GM12878 (cell line): Measurements from ENCODE around the gene RAB3A. TPM values are rescaled to one million over a fixed set of nuclear protein-coding genes. Genes with fewer than 3 reads are reported as not detected.

Experiments used
- ATAC-seq: fragments of 200-7000 bp; cut with Tn5 transposase; 3 replicates; pipeline ENCODE4 v1.9.1; 2020; ENCODE audit warnings: mild to moderate bottlenecking, moderate library complexity
- BruUV-seq: library from RNA; stranded (reverse); fragments of 400-500 nt; replicated peaks from 2 replicates; lab custom pipeline; 2021; lab: Mats Ljungman, UMichigan
- CTCF ChIA-PET: fragments of 300-600 bp; sonication (Branson Sonifier 250); formaldehyde crosslinking; extraction: SDS; loops from one replicate; lab custom pipeline; 2021; ENCODE audit warnings: inconsistent platforms; lab: Yijun Ruan, JAX
- POLR2A ChIA-PET: fragments of 350-600 bp; formaldehyde crosslinking; extraction: SDS; loops from one replicate; lab custom pipeline; 2021; ENCODE audit warnings: inconsistent platforms; lab: Charles Lee
- RAD21 ChIA-PET: fragments of 300-600 bp; sonication (Branson Sonifier 250); formaldehyde crosslinking; loops from one replicate; lab custom pipeline; 2023; ENCODE audit warnings: antibody characterized with exemption; ENCODE audit not compliant: unreplicated experiment; lab: Charles Lee
- SMC1A ChIA-PET: fragments of 300-600 bp; sonication (Branson Sonifier 250); formaldehyde crosslinking; loops from one replicate; lab custom pipeline; 2023; ENCODE audit not compliant: unreplicated experiment, uncharacterized antibody; lab: Charles Lee
- DNase-seq: peaks from one replicate; pipeline ENCODE4 v3.0.0-alpha.2; 2011; ENCODE audit warnings: low read depth, low spot score
- FAIRE-seq: peaks from 3 replicates; lab custom pipeline; 2011; peaks lifted over from hg19 to GRCh38; lab: Jason Lieb, UNC
- H2AFZ ChIP-seq: 2 replicates; pipeline ENCODE4 v1.6.0; 2011; ENCODE audit warnings: low read depth, low read length, control low read depth; ENCODE audit not compliant: control insufficient read depth
- H3K27ac ChIP-seq: 2 replicates; pipeline ENCODE4 v1.5.1; 2011; ENCODE audit warnings: control low read depth; ENCODE audit not compliant: control insufficient read depth, insufficient read depth
- H3K27me3 ChIP-seq, 2 experiments: replicated peaks in 1 of 2; 2 replicates each; pipeline versions ENCODE4 v1.6.0 to v1.6.1; 2011; ENCODE audit warnings: low read length in 1 of 2; ENCODE audit not compliant: control insufficient read depth in 2 of 2, insufficient read depth in 2 of 2
- H3K36me3 ChIP-seq, 2 experiments: 2 replicates each; pipeline ENCODE4 v1.5.1; 2011; ENCODE audit warnings: low read length in 1 of 2; ENCODE audit not compliant: control insufficient read depth in 2 of 2, insufficient read depth in 2 of 2
- H3K4me1 ChIP-seq: 2 replicates; pipeline ENCODE4 v1.6.1; 2011; ENCODE audit warnings: mild to moderate bottlenecking, low read length, moderate library complexity, mixed read lengths; ENCODE audit not compliant: control insufficient read depth, insufficient read depth
- H3K4me2 ChIP-seq: 2 replicates; pipeline ENCODE4 v1.6.0; 2011; ENCODE audit warnings: control low read depth; ENCODE audit not compliant: control insufficient read depth, insufficient read depth
- H3K4me3 ChIP-seq: fragments of 200-600 bp; sonication (generic); 2 replicates; pipeline ENCODE4 v1.5.1; 2016
- H3K79me2 ChIP-seq: 2 replicates; pipeline ENCODE4 v1.6.0; 2011; ENCODE audit warnings: low read length; ENCODE audit not compliant: control insufficient read depth, insufficient read depth
- H3K9ac ChIP-seq: 2 replicates; pipeline ENCODE4 v1.8.0; 2011; ENCODE audit warnings: low read length, control low read depth, mixed read lengths; ENCODE audit not compliant: control insufficient read depth, insufficient read depth
- H3K9me3 ChIP-seq: replicated peaks from 3 replicates; pipeline ENCODE4 v1.5.1; 2011; ENCODE audit warnings: mild to moderate bottlenecking, low read length; ENCODE audit not compliant: control insufficient read depth, insufficient read depth
- H4K20me1 ChIP-seq: 2 replicates; pipeline ENCODE4 v1.6.0; 2011; ENCODE audit not compliant: control insufficient read depth, insufficient read depth
- CEBPZ ChIP-seq: fragments of 150-350 bp; IDR thresholded peaks from 2 replicates; pipeline ENCODE4 v1.6.1; 2016; ENCODE audit warnings: low read depth, low read length
- DPF2 ChIP-seq: fragments of 450-650 bp; IDR thresholded peaks from 2 replicates; pipeline ENCODE4 v1.6.1; 2017; ENCODE audit warnings: mild to moderate bottlenecking
- FOXM1 ChIP-seq: IDR thresholded peaks from 2 replicates; pipeline ENCODE4 v1.6.1; 2012; ENCODE audit warnings: low read depth, mild to moderate bottlenecking, inconsistent platforms, low read length, moderate library complexity
- KAT2A ChIP-seq: conservative IDR thresholded peaks from 2 replicates; pipeline ENCODE4 v1.6.1; 2011; ENCODE audit warnings: low read depth, low read length; ENCODE audit not compliant: control insufficient read depth
- NBN ChIP-seq: fragments of 450-650 bp; IDR thresholded peaks from 2 replicates; pipeline ENCODE4 v1.6.1; 2016
- NFXL1 ChIP-seq: fragments of 450-650 bp; IDR thresholded peaks from 2 replicates; pipeline ENCODE4 v1.6.1; 2017; ENCODE audit warnings: antibody characterized with exemption, mild to moderate bottlenecking, borderline replicate concordance
- PML ChIP-seq: IDR thresholded peaks from 2 replicates; pipeline ENCODE4 v1.6.1; 2012; ENCODE audit warnings: low read length, inconsistent platforms
- SMAD1 ChIP-seq: fragments of 450-650 bp; IDR thresholded peaks from 2 replicates; pipeline ENCODE4 v1.6.1; 2018; ENCODE audit warnings: mild to moderate bottlenecking, low read depth; ENCODE audit not compliant: partially characterized antibody
- SMARCA5 ChIP-seq: fragments of 450-650 bp; IDR thresholded peaks from 2 replicates; pipeline ENCODE4 v1.6.1; 2017; ENCODE audit warnings: mild to moderate bottlenecking
- TCF12 ChIP-seq: IDR thresholded peaks from 2 replicates; pipeline ENCODE4 v1.6.1; 2011; ENCODE audit warnings: low read depth, mild to moderate bottlenecking, low read length
- USF2 ChIP-seq: IDR thresholded peaks from 2 replicates; pipeline ENCODE4 v1.6.1; 2011; ENCODE audit warnings: low read depth, low read length, improper control_type of control experiment, borderline replicate concordance
- ZBTB4 ChIP-seq: fragments of 450-650 bp; formaldehyde crosslinking; IDR thresholded peaks from 2 replicates; pipeline ENCODE4 v1.4.0; 2022; ENCODE audit warnings: mild to moderate bottlenecking, moderate library complexity
- ZNF274 ChIP-seq: IDR thresholded peaks from one replicate; pipeline ENCODE4 v1.8.0; 2011; ENCODE audit not compliant: insufficient read length, insufficient read depth
- ZNF622 ChIP-seq: fragments of 450-650 bp; IDR thresholded peaks from 2 replicates; pipeline ENCODE4 v1.6.1; 2017; ENCODE audit warnings: mild to moderate bottlenecking, inconsistent platforms
- WGBS: methylation state at CpG from one replicate; pipeline ENCODE4 v1.1.6; 2016; ENCODE audit warnings: low lambda C conversion rate; ENCODE audit not compliant: insufficient replicate concordance, insufficient coverage; ENCODE audit errors: missing lambda C conversion rate; 5-methylcytosine and 5-hydroxymethylcytosine counted together
- in situ Hi-C: fragments of 300-500 bp; cut with MboI; formaldehyde crosslinking; loops from 9 replicates; pipeline ENCODE4 v1.14.3; 2018; ENCODE audit warnings: mixed read lengths
- intact Hi-C: fragments of 100-400 bp; cut with micrococcal nuclease; formaldehyde crosslinking; loops from one replicate; pipeline ENCODE4 v1.14.2; 2022; ENCODE audit not compliant: unreplicated experiment
- polyA plus RNA-seq, 11 experiments: library from polyadenylated mRNA; depleted of rRNA in 4 of 11; unstranded in 6 of 11; stranded (reverse) in 5 of 11; fragments of >200 nt; fragmentation: Nextera tagmentation in 4 of 11; fragmentation: Illumina TruSeq in 1 of 11; extraction: Ambion mirVana in 4 of 11; extraction: Trizol in 1 of 11; gene quantifications; 1 replicate in 1 of 11; 2 replicates in 10 of 11; pipeline versions ENCODE4 v1.2.1 to v1.2.3, GENCODE V29; 2011 to 2016; ENCODE audit warnings: inconsistent platforms in 2 of 11, missing spikeins in 2 of 11, low read depth in 1 of 11
- total RNA-seq, 4 experiments: library from RNA; depleted of rRNA in 3 of 4; stranded (reverse); fragments of >200 nt in 3 of 4; fragmentation: Illumina TruSeq in 1 of 4; extraction: Trizol in 1 of 4; gene quantifications; 2 replicates each; pipeline versions ENCODE4 v1.2.1 to v1.2.3, GENCODE V29; 2013 to 2021

RAB3A gene
- total and polyA plus RNA-seq, 10 of the 15 experiments (the other 5 are each of a cell fraction or from before 2014, with no cell fraction given): 0.07 to 3.5 (median 1.2) TPM; not detected in 1

- WGBS: 79% methylated on average over 4 of the region's 4 CpGs
- Histone ChIP-seq H3K9ac (no peak overlapping the region), H3K9me3 (no peaks in the 10 kb centered on the region), H3K4me3 (no peak overlapping the region), H3K27ac (no peak overlapping the region), H2AFZ (no peak overlapping the region), H3K27me3 (no peaks in the 10 kb centered on the region), H4K20me1 (no peaks in the 10 kb centered on the region), H3K79me2 (peaks cover 9% of the 10 kb centered on the region), H3K4me2 (no peak overlapping the region), H3K36me3 (peaks cover 6% of the 10 kb centered on the region in 2 experiments; a peak in 3 of 4 replicates), H3K4me1 (peaks cover 13% of the 10 kb centered on the region)
- intact Hi-C loops (no loop called here), in situ Hi-C loops (no loop called here)
- ChIA-PET SMC1A (no interaction called here), CTCF (interaction anchor here (0.6 to 1.5 kb wide), 4 partner anchors 10 to 121 kb away, joined by 3 to 8 read pairs (median 3); no protein-coding TSS in a partner anchor), POLR2A (interaction anchor here (0.6 kb wide), 2 partner anchors 94 to 749 kb away, joined by 3 to 4 read pairs; no protein-coding TSS in a partner anchor), RAD21 (interaction anchor here (0.9 kb wide), 1 partner anchor 170 kb away, joined by 3 read pairs; no protein-coding TSS in a partner anchor)
- FAIRE-seq (no peak), ATAC-seq (no peak), DNase-seq (no peak)
- no TSS peak for BruUV-seq
- TF ChIP-seq CEBPZ (no peak), ZNF622 (no peak), DPF2 (no peak), NBN (no peak), ZBTB4 (no peak), TCF12 (no peak), SMAD1 (no peak), ZNF274 (no peak), PML (no peak), USF2 (no peak), SMARCA5 (no peak), FOXM1 (no peak), KAT2A (no peak), NFXL1 (no peak)
Observed at GRCh38 chr19:18158467-18158866, 45.4 kb downstream of the RAB3A start.
